K562 (cell line): ENCODE measurements around the gene TAF11.

Source experiments
- CHD4 ChIP-seq: fragments of 200-600 bp; sonication (generic); IDR thresholded peaks from 3 replicates; pipeline ENCODE4 v1.6.1; 2012; ENCODE audit warnings: low read depth, mild to moderate bottlenecking, mixed read lengths, low read length, inconsistent platforms; ENCODE audit not compliant: insufficient read depth, insufficient replicate concordance, poor library complexity, severe bottlenecking
- CTCF ChIP-seq, 3 experiments: IDR thresholded peaks in 2 of 3; conservative IDR thresholded peaks in 1 of 3; 2 replicates each; pipeline ENCODE4 v1.5.1; 2011 to 2012; ENCODE audit warnings: low read length in 3 of 3, mild to moderate bottlenecking in 3 of 3, control low read depth in 2 of 3, improper control_type of control experiment in 1 of 3, inconsistent platforms in 1 of 3, low read depth in 1 of 3, mixed read lengths in 1 of 3, moderate library complexity in 1 of 3; ENCODE audit not compliant: insufficient read depth in 2 of 3
- GTF2F1 ChIP-seq: IDR thresholded peaks from 2 replicates; pipeline ENCODE4 v1.6.1; 2011; ENCODE audit warnings: low read depth, low read length, improper control_type of control experiment
- JUND ChIP-seq, 2 experiments: IDR thresholded peaks; 2 replicates in 1 of 2; 3 replicates in 1 of 2; pipeline ENCODE4 v1.6.1; 2011; ENCODE audit warnings: borderline replicate concordance in 2 of 2, low read depth in 2 of 2, low read length in 2 of 2, improper control_type of control experiment in 1 of 2, missing biosample characterization in 1 of 2, missing genetic modification characterization in 1 of 2, missing genetic modification reagents in 1 of 2
- L3MBTL2 ChIP-seq: fragments of 450-650 bp; IDR thresholded peaks from 2 replicates; pipeline ENCODE4 v1.6.1; 2016; ENCODE audit warnings: mild to moderate bottlenecking, moderate library complexity
- MTA3 ChIP-seq: fragments of 450-650 bp; formaldehyde crosslinking; IDR thresholded peaks from 2 replicates; pipeline ENCODE4 v1.6.1; 2017; ENCODE audit warnings: mild to moderate bottlenecking, borderline replicate concordance
- OTX1 ChIP-seq: fragments of 450-650 bp; formaldehyde crosslinking; IDR thresholded peaks from 2 replicates; pipeline ENCODE4 v1.4.0; 2022; ENCODE audit warnings: mild to moderate bottlenecking
- RCOR1 ChIP-seq, 2 experiments: IDR thresholded peaks; 2 replicates each; pipeline ENCODE4 v1.6.1; 2012; ENCODE audit warnings: low read depth in 2 of 2, low read length in 2 of 2, borderline replicate concordance in 1 of 2, improper control_type of control experiment in 1 of 2
- RFX5 ChIP-seq: IDR thresholded peaks from 2 replicates; pipeline ENCODE4 v1.6.1; 2011; ENCODE audit warnings: low read depth, mild to moderate bottlenecking, improper control_type of control experiment, low read length
- STAT5B ChIP-seq: fragments of 250-450 bp; sonication (Bioruptor Pico); IDR thresholded peaks from 2 replicates; pipeline ENCODE4 v1.8.0; 2021; ENCODE audit warnings: mild to moderate bottlenecking, inconsistent platforms
- TRIM24 ChIP-seq, 2 experiments: fragments of 450-650 bp; IDR thresholded peaks; 2 replicates each; pipeline ENCODE4 v1.6.1; 2016
- XRCC4 ChIP-seq: IDR thresholded peaks from one replicate; pipeline ENCODE4 v1.6.1; 2011; ENCODE audit not compliant: insufficient read depth, insufficient read length; ENCODE audit errors: extremely low read depth
- ZNF263 ChIP-seq: sonication (generic); formaldehyde crosslinking; IDR thresholded peaks from 2 replicates; pipeline ENCODE4 v1.8.0; 2022; ENCODE audit warnings: mild to moderate bottlenecking, missing genetic modification reagents, borderline replicate concordance
- ZNF274 ChIP-seq: IDR thresholded peaks from 2 replicates; pipeline ENCODE4 v1.6.1; 2011; ENCODE audit warnings: low read depth, mild to moderate bottlenecking, low read length, moderate library complexity, borderline replicate concordance

- TF ChIP-seq RCOR1 (IDR thresholded peaks at IDR 0.05; ENCODE audit: borderline replicate concordance in 1 of 2, low read depth in 2 of 2, low read length in 2 of 2) (no peak), ZNF263 (CRISPR knock-in tag) (no peak), OTX1 (no peak), RFX5 (no peak), CHD4 (no peak), L3MBTL2 (no peak), XRCC4 (no peak), JUND (IDR thresholded peaks at IDR 0.05; ENCODE audit: borderline replicate concordance, low read depth, low read length) (no peak), JUND (tag; IDR thresholded peaks at IDR 0.05; ENCODE audit: borderline replicate concordance, low read depth, low read length) (no peak), TRIM24 (IDR thresholded peaks at IDR 0.05) (no peak), STAT5B (CRISPR knock-in tag) (no peak), MTA3 (no peak), GTF2F1 (no peak), CTCF (IDR thresholded peaks at IDR 0.05 in 2 of 3, conservative IDR thresholded peaks at IDR 0.05 in 1 of 3; ENCODE audit: insufficient read depth in 2 of 3, low read depth in 1 of 3, low read length in 3 of 3) (no peak), ZNF274 (no peak)
Measured at GRCh38 chr6:34924831-34925625, 37.2 kb upstream of the TAF11 start.
